ENCODE data around the gene CDCA8.

GRCh38 chr1:37716321-37716720, 24.0 kb downstream of the CDCA8 start:
- TF ChIP-seq CTCF (conservative IDR thresholded peaks at IDR 0.05; ENCODE audit: low read depth, low read length) (no peak), MXI1 (IDR thresholded peaks at IDR 0.05; ENCODE audit: borderline replicate concordance, low read depth, low read length) (no peak), NFE2L2 (IDR thresholded peaks at IDR 0.05; ENCODE audit: low read depth, low read length) (no peak), RFX5 (IDR thresholded peaks at IDR 0.05; ENCODE audit: low read depth, low read length) (no peak), ELK1 (IDR thresholded peaks at IDR 0.05; ENCODE audit: borderline replicate concordance, low read depth, low read length) (no peak), FOS (IDR thresholded peaks at IDR 0.05; ENCODE audit: low read depth, low read length) (no peak), POLR2A (IDR thresholded peaks at IDR 0.05; ENCODE audit: low read depth, low read length) (no peak), CHD1 (IDR thresholded peaks at IDR 0.05; ENCODE audit: low read depth, low read length) (no peak), RAD21 (IDR thresholded peaks at IDR 0.05; ENCODE audit: low read length) (no peak), MAFK (IDR thresholded peaks at IDR 0.05; ENCODE audit: low read depth, low read length) (no peak), CEBPB (IDR thresholded peaks at IDR 0.05; ENCODE audit: low read depth, low read length) (no peak)

Data from IMR-90 (cell line).